ENCODE measurements around the gene LARP6.

The LARP6 gene

DNA sequence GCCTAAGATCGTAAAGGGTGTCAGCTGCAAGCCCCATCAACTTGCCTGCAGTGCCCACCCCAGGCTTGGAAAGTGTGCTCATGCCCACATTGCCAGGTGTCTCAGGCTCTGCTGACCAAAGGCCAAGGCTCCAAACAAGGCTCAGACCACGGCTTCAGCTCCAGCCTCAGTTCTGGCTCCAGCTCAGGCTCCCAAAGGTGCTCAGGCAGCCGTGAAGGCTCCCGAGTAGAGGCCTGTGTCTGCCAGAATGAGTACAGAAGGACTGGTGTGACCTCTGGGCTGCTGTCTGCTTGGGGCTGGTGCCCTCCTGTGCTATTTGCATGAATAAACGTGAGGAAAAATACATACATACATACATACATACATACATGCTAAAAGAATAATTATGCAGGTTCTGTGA lies 62.7 kb downstream of the LARP6 start:
- Histone ChIP-seq H3K9me2 (replicated peaks; ENCODE audit: low read depth, low read length) (no peaks in the 10 kb centered on the region), H3K4me1 (ENCODE audit: insufficient read depth, low read length, poor library complexity, severe bottlenecking) (no peaks in the 10 kb centered on the region), H3K27me3 (ENCODE audit: insufficient read depth, low read length, poor library complexity, severe bottlenecking) (no peaks in the 10 kb centered on the region), H2AFZ (ENCODE audit: low read length) (no peak overlapping the region), H3K9ac (ENCODE audit: low read depth, low read length, poor library complexity, severe bottlenecking) (peak overlapping the region; percentile 38), H3K79me2 (ENCODE audit: insufficient read depth, low read length) (no peaks in the 10 kb centered on the region), H3K4me3 (ENCODE audit: low read length, poor library complexity, severe bottlenecking) (no peak overlapping the region), H3K9me3 (ENCODE audit: insufficient read depth, low read depth, low read length) (no peaks in the 10 kb centered on the region), H3F3A (ENCODE audit: low read depth) (no peaks in the 10 kb centered on the region), H4K20me1 (ENCODE audit: insufficient read depth, low read length, poor library complexity, severe bottlenecking) (no peaks in the 10 kb centered on the region), H3K36me3 (ENCODE audit: insufficient read depth, low read length) (no peaks in the 10 kb centered on the region), H3K4me2 (ENCODE audit: low read depth, low read length, poor library complexity, severe bottlenecking) (no peak overlapping the region)
- TF ChIP-seq, protein P1, sequence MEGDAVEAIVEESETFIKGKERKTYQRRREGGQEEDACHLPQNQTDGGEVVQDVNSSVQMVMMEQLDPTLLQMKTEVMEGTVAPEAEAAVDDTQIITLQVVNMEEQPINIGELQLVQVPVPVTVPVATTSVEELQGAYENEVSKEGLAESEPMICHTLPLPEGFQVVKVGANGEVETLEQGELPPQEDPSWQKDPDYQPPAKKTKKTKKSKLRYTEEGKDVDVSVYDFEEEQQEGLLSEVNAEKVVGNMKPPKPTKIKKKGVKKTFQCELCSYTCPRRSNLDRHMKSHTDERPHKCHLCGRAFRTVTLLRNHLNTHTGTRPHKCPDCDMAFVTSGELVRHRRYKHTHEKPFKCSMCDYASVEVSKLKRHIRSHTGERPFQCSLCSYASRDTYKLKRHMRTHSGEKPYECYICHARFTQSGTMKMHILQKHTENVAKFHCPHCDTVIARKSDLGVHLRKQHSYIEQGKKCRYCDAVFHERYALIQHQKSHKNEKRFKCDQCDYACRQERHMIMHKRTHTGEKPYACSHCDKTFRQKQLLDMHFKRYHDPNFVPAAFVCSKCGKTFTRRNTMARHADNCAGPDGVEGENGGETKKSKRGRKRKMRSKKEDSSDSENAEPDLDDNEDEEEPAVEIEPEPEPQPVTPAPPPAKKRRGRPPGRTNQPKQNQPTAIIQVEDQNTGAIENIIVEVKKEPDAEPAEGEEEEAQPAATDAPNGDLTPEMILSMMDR (conservative IDR thresholded peaks at IDR 0.05; ENCODE audit: low read length) = no peak
- no peak for TF ChIP-seq EZH2phosphoT487 (IDR thresholded peaks at IDR 0.05; ENCODE audit: borderline replicate concordance)

DNA sequence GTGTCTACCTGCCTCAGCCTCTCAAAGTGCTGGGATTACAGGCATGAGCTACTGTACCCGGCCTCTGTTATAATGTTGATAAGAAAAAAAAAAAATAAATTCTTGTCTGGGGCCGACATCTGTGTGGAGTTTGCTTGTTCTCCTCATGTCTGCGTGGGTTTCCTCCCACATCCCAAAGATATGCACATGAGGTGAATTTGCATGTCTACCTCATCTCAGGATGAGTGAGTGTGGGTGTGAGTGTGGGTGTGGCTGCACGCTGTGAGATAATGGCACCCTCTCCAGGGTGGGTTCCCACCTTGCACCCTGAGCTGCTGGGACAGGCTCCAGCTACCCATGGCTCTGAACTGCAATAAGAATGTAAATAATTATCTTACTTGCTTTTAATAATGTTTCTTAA lies 64.7 kb downstream of the LARP6 start:
- H4K20me1 ChIP-seq (ENCODE audit: insufficient read depth, low read length, poor library complexity, severe bottlenecking) = no peaks in the 10 kb centered on the region
- TF ChIP-seq EZH2phosphoT487 (IDR thresholded peaks at IDR 0.05; ENCODE audit: borderline replicate concordance) = no peak
- TF ChIP-seq, protein P1 (conservative IDR thresholded peaks at IDR 0.05; ENCODE audit: low read length) = no peak; the same call in 1 of the 2 replicates
- H3K27me3 ChIP-seq (ENCODE audit: insufficient read depth, low read length, poor library complexity, severe bottlenecking) = no peaks in the 10 kb centered on the region
- no peaks in the 10 kb centered on the region for H3K9me3 ChIP-seq (ENCODE audit: insufficient read depth, low read depth, low read length)
- no peak overlapping the region for H2AFZ ChIP-seq (ENCODE audit: low read length)
- no peaks in the 10 kb centered on the region for H3K9me2 ChIP-seq (replicated peaks; ENCODE audit: low read depth, low read length)
- no peaks in the 10 kb centered on the region for H3F3A ChIP-seq (ENCODE audit: low read depth)
- no peak overlapping the region for H3K9ac ChIP-seq (ENCODE audit: low read depth, low read length, poor library complexity, severe bottlenecking)
- no peaks in the 10 kb centered on the region for H3K36me3 ChIP-seq (ENCODE audit: insufficient read depth, low read length)
- H3K79me2 ChIP-seq (ENCODE audit: insufficient read depth, low read length) = no peaks in the 10 kb centered on the region
- no peak overlapping the region for H3K4me3 ChIP-seq (ENCODE audit: low read length, poor library complexity, severe bottlenecking)
- no peaks in the 10 kb centered on the region for H3K4me1 ChIP-seq (ENCODE audit: insufficient read depth, low read length, poor library complexity, severe bottlenecking)
- no peak overlapping the region for H3K4me2 ChIP-seq (ENCODE audit: low read depth, low read length, poor library complexity, severe bottlenecking)

DNA sequence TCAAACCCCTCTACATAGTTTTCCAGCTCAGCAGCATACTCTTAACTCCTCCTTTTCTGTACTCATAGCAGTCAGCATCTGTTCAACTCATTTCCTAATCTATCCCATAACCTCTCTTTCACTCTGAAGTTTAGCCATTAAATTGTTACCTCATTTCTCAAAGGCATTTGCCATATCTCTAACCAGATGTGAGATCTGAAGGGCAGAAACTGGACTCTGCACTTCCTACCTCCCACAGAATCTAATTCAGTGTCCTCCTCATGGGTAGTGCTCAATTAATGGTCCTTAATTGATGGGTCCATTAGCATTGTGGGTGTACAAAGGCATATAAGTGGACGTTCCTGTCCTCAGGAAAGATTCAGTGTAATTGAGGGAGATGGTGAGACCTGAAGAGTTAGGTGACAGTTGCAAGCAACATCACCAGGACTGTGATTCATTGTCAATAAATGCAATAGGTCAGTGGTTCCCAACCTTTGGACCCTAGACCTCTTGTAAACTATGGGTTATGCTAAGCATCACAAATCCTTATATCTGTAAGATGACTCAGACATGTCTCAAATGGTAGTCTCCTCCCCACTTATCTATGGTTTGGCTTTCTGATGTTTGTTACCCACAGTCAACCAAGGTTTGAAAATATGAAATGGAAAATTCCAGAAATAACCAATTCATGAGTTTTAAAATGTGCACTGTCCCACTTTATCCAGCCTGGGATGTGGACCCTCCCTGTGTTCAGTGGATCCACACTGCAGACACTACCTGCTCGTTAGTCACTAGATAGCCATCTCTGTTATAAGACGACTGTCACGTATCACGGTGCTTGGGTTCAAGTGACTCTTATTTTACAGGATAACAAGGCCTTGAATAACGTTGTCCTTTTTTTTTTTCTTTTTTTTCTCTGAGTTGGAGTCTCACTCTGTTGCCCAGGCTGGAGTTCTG lies 65.6 kb downstream of the LARP6 start:
- H4K20me1 ChIP-seq (ENCODE audit: insufficient read depth, low read length, poor library complexity, severe bottlenecking) = no peaks in the 10 kb centered on the region
- no peak overlapping the region for H3K9ac ChIP-seq (ENCODE audit: low read depth, low read length, poor library complexity, severe bottlenecking)
- no peaks in the 10 kb centered on the region for H3K9me2 ChIP-seq (replicated peaks; ENCODE audit: low read depth, low read length)
- H3K4me2 ChIP-seq (ENCODE audit: low read depth, low read length, poor library complexity, severe bottlenecking) = no peak overlapping the region
- no peaks in the 10 kb centered on the region for H3K9me3 ChIP-seq (ENCODE audit: insufficient read depth, low read depth, low read length)
- H3K4me3 ChIP-seq (ENCODE audit: low read length, poor library complexity, severe bottlenecking) = no peak overlapping the region
- H2AFZ ChIP-seq (ENCODE audit: low read length) = no peak overlapping the region
- no peaks in the 10 kb centered on the region for H3K4me1 ChIP-seq (ENCODE audit: insufficient read depth, low read length, poor library complexity, severe bottlenecking)
- TF ChIP-seq, protein P1 (conservative IDR thresholded peaks at IDR 0.05; ENCODE audit: low read length) = no peak
- no peak for TF ChIP-seq EZH2phosphoT487 (IDR thresholded peaks at IDR 0.05; ENCODE audit: borderline replicate concordance)
- H3F3A ChIP-seq (ENCODE audit: low read depth) = no peaks in the 10 kb centered on the region
- H3K27me3 ChIP-seq (ENCODE audit: insufficient read depth, low read length, poor library complexity, severe bottlenecking) = no peaks in the 10 kb centered on the region
- H3K79me2 ChIP-seq (ENCODE audit: insufficient read depth, low read length) = no peaks in the 10 kb centered on the region
- no peaks in the 10 kb centered on the region for H3K36me3 ChIP-seq (ENCODE audit: insufficient read depth, low read length)

Measured in Loucy (cell line).